Kidney (tissue), 14 donors: ENCODE results near the gene CENPM. TPM values are rescaled to one million over a fixed set of nuclear protein-coding genes. Genes with fewer than 3 reads are reported as not detected.

ENCODE experiments used
- DNase-seq, 5 donors: peaks; one replicate each; pipeline ENCODE4 v3.0.0-alpha.2; 2013 to 2020
- FAIRE-seq: peaks from 2 replicates; lab custom pipeline; 2012; peaks lifted over from hg19 to GRCh38; lab: Jason Lieb, UNC
- H3K27ac ChIP-seq, 2 donors: one replicate each; pipeline ENCODE4 v1.7.0; 2013; ENCODE audit warnings: low read depth in 2 of 2, low read length in 2 of 2, inconsistent platforms in 1 of 2
- H3K27me3 ChIP-seq: one replicate; pipeline ENCODE4 v1.7.1; 2013; ENCODE audit warnings: low read length, inconsistent platforms; ENCODE audit not compliant: control insufficient read depth, insufficient read depth
- H3K36me3 ChIP-seq, 3 donors: one replicate each; pipeline versions ENCODE4 v1.7.0 to v1.7.1; 2013; ENCODE audit warnings: low read length in 3 of 3, control low read depth in 1 of 3, inconsistent platforms in 1 of 3; ENCODE audit not compliant: insufficient read depth in 3 of 3, control insufficient read depth in 2 of 3
- H3K4me1 ChIP-seq, 3 donors: one replicate each; pipeline versions ENCODE4 v1.7.0 to v1.7.1; 2013; ENCODE audit warnings: low read length in 3 of 3, inconsistent platforms in 1 of 3, low read depth in 1 of 3; ENCODE audit not compliant: control insufficient read depth in 2 of 3, insufficient read depth in 2 of 3
- H3K4me3 ChIP-seq, 3 donors: one replicate each; pipeline versions ENCODE4 v1.7.0 to v1.8.1; 2013; ENCODE audit warnings: low read length in 3 of 3, control low read depth in 1 of 3, inconsistent platforms in 1 of 3
- H3K9ac ChIP-seq, 3 donors: one replicate each; pipeline versions ENCODE4 v1.7.0 to v1.7.1; 2013; ENCODE audit warnings: low read length in 3 of 3, control low read depth in 1 of 3, inconsistent platforms in 1 of 3
- H3K9me3 ChIP-seq, 3 donors: one replicate each; pipeline versions ENCODE4 v1.7.0 to v1.7.1; 2013; ENCODE audit warnings: low read length in 3 of 3, control low read depth in 1 of 3, inconsistent platforms in 1 of 3; ENCODE audit not compliant: control insufficient read depth in 2 of 3, insufficient read depth in 1 of 3
- CTCF ChIP-seq: IDR thresholded peaks from 3 replicates; pipeline ENCODE4 v1.5.1; 2012; ENCODE audit warnings: mild to moderate bottlenecking, moderate library complexity, borderline replicate concordance; ENCODE audit not compliant: insufficient read depth; ENCODE audit errors: extremely low read depth
- intact Hi-C: fragments of 100-400 bp; cut with DNase I; formaldehyde crosslinking; loops from one replicate; pipeline ENCODE4 v1.11.1; 2022
- polyA plus RNA-seq: library from polyadenylated mRNA; stranded (reverse); fragments of 350-450 nt; fragmentation: Illumina TruSeq; extraction: RNeasy Lipid Tissue Mini Kit (QIAGEN cat#74804); gene quantifications from one replicate; pipeline ENCODE4 v1.2.3, GENCODE V29; 2014; ENCODE audit warnings: low read depth, low replicate concordance; ENCODE audit not compliant: insufficient read depth
- total RNA-seq: library from RNA; stranded (reverse); fragmentation: NEBNext Ultra II Directional; extraction: Animal tissue kit (Norgen Biotek cat#: 25700); gene quantifications from one replicate; pipeline ENCODE4 v1.2.1, GENCODE V29; 2021
- donor health status: control.
- donor health status: control.
- donor health status: control.
- donor health status: control.
- donor health status: control.
- donor health status: DM: yes; HTN: yes; CAD: no.
- donor health status: Normal renal cell carcinoma (clear cell type).

The CENPM gene
- total and polyA plus RNA-seq, 2 donors from 2014 or later: 2.8 TPM

DNA sequence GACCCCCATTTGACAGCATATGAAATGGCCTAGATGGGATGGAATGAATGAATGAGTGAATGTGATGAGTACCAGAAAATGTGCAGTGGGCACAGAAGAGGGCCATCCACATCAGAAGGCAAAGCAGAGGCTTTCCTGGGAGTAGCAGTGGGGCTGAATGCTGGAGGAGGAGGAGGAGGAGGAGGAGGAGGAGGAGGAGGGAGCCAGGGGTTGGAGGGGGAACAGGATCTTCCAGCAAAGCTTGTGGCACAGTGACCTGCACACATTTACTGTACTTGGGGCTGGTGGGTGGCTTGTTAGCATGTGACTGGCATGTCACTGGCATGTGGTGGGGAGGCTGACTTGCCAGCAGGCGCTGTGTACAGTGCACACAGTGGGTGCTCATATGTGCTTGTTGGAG lies 31.8 kb upstream of the CENPM start:
- Histone ChIP-seq H3K27ac (no peak overlapping the region), H3K4me3 (no peak overlapping the region), H3K36me3 (no peaks in the 10 kb centered on the region), H3K4me1 (peaks cover 0 to 6% (median 0%) of the 10 kb centered on the region in 3 donors), H3K27me3 (peaks cover 9% of the 10 kb centered on the region), H3K9ac (no peak overlapping the region), H3K9me3 (no peaks in the 10 kb centered on the region)
- no peak for FAIRE-seq
- no peak for TF ChIP-seq CTCF
- DNase-seq: no peak
- intact Hi-C loops: no loop called here

DNA sequence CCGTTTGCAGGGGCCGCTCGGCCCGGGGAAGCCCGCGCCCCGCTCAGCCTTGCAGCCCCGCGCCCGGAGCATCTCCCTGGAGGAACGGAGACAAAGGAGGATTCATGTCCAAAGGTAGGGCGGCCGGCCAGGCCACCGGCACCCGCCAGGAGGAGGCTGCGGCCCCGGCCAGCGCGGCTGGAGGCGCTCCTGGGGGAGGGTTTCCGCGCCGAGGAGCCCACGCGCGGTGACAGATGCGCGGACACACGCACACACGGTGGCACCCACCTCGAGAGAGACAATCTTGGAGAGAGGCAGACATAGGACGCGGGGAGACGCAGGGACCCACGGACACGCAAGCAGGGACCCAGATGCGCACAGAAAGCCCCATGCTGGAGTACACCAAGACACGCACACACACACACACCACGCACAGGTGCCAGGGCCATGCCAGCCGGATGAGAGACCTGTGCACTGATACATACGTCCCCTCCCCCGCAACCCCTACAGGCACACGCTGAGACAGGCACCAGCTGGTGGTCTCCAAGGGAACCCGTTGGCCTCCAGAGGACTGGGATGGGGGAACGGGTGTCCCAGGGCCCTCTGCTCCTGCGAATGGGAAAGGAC lies 30.1 kb upstream of the CENPM start:
- DNase-seq (peak in 4 of 5 donors; percentile 83 to 88 (median 84)), FAIRE-seq (no peak)
- Histone ChIP-seq H3K27me3 (peaks cover 9% of the 10 kb centered on the region), H3K27ac (no peak overlapping the region), H3K9ac (peak overlapping the region in 1 of 3 donors; percentile 15), H3K36me3 (no peaks in the 10 kb centered on the region), H3K4me3 (peak overlapping the region in 2 of 3 donors; percentile 2 to 50), H3K9me3 (no peaks in the 10 kb centered on the region), H3K4me1 (peaks cover 0 to 6% (median 0%) of the 10 kb centered on the region in 3 donors)
- TF ChIP-seq CTCF: no peak
- intact Hi-C loops: no loop called here

GRCh38 chr22:41976070-41976901 lies 29.3 kb upstream of the CENPM start:
- intact Hi-C loops: no loop called here
- DNase-seq: peak in 4 of 5 donors; percentile 31 to 65 (median 52)
- Histone ChIP-seq H3K36me3 (no peaks in the 10 kb centered on the region), H3K9ac (no peak overlapping the region), H3K27me3 (peaks cover 9% of the 10 kb centered on the region), H3K4me1 (peaks cover 0 to 6% (median 0%) of the 10 kb centered on the region in 3 donors), H3K4me3 (peak overlapping the region in 1 of 3 donors; percentile 29), H3K27ac (no peak overlapping the region), H3K9me3 (no peaks in the 10 kb centered on the region)
- FAIRE-seq: no peak
- no peak for TF ChIP-seq CTCF
